ENCODE data around the gene MACROD2. TPM values are rescaled to one million over a fixed set of nuclear protein-coding genes. Genes with fewer than 3 reads are reported as not detected.

Gene MACROD2
- total RNA-seq, 1 donor from 2014 or later = 3.5 TPM

GRCh38 chr20:15099130-15099529 lies 1103.8 kb downstream of the MACROD2 start:
- no peak overlapping the region for H3K27ac ChIP-seq
- H3K9me3 ChIP-seq = no peaks in the 10 kb centered on the region
- H3K4me1 ChIP-seq = no peaks in the 10 kb centered on the region
- intact Hi-C loops (cut with DNase I) = no loop called here
- DNase-seq (ENCODE audit: low spot score in 2 of 2) = no peak
- no peak overlapping the region for H3K4me3 ChIP-seq
- H3K36me3 ChIP-seq = no peaks in the 10 kb centered on the region
- no peak for TF ChIP-seq CTCF (IDR thresholded peaks at IDR 0.05)
- no peaks in the 10 kb centered on the region for H3K27me3 ChIP-seq

GRCh38 chr20:15100506-15101160 lies 1105.3 kb downstream of the MACROD2 start:
- no peaks in the 10 kb centered on the region for H3K36me3 ChIP-seq
- intact Hi-C loops (cut with DNase I) = no loop called here
- no peak for DNase-seq (ENCODE audit: low spot score in 2 of 2)
- H3K27ac ChIP-seq = no peak overlapping the region
- H3K4me3 ChIP-seq = no peak overlapping the region
- no peaks in the 10 kb centered on the region for H3K27me3 ChIP-seq
- H3K4me1 ChIP-seq = no peaks in the 10 kb centered on the region
- no peaks in the 10 kb centered on the region for H3K9me3 ChIP-seq
- TF ChIP-seq CTCF (IDR thresholded peaks at IDR 0.05) = no peak

GRCh38 chr20:15107931-15108330 lies 1112.6 kb downstream of the MACROD2 start:
- Histone ChIP-seq H3K27ac (no peak overlapping the region), H3K4me1 (no peaks in the 10 kb centered on the region), H3K27me3 (no peaks in the 10 kb centered on the region), H3K36me3 (no peaks in the 10 kb centered on the region), H3K4me3 (no peak overlapping the region), H3K9me3 (no peaks in the 10 kb centered on the region)
- intact Hi-C loops (cut with DNase I) = no loop called here
- DNase-seq (ENCODE audit: low spot score in 2 of 2) = no peak
- no peak for TF ChIP-seq CTCF (IDR thresholded peaks at IDR 0.05)

- Histone ChIP-seq H3K4me1 (no peaks in the 10 kb centered on the region), H3K4me3 (no peak overlapping the region), H3K27me3 (no peaks in the 10 kb centered on the region), H3K9me3 (no peaks in the 10 kb centered on the region), H3K36me3 (no peaks in the 10 kb centered on the region), H3K27ac (no peak overlapping the region)
- intact Hi-C loops (cut with DNase I) = no loop called here
- no peak for DNase-seq (ENCODE audit: low spot score in 2 of 2)
- no peak for TF ChIP-seq CTCF (IDR thresholded peaks at IDR 0.05)
Observed at GRCh38 chr20:15109494-15109893, 1114.2 kb downstream of the MACROD2 start.

GRCh38 chr20:15111654-15112053 lies 1116.3 kb downstream of the MACROD2 start:
- TF ChIP-seq CTCF (IDR thresholded peaks at IDR 0.05) = no peak
- intact Hi-C loops (cut with DNase I) = no loop called here

More at GRCh38 chr20:15111654-15112053, 1116.3 kb downstream of the MACROD2 start:
- Histone ChIP-seq H3K4me1 (no peaks in the 10 kb centered on the region), H3K36me3 (no peaks in the 10 kb centered on the region), H3K27me3 (no peaks in the 10 kb centered on the region), H3K27ac (no peak overlapping the region), H3K9me3 (no peaks in the 10 kb centered on the region), H3K4me3 (no peak overlapping the region)
- no peak for DNase-seq (ENCODE audit: low spot score in 2 of 2)
